Hepatocyte (in vitro differentiated cells): ENCODE results near the gene ATAD5. TPM values are rescaled to one million over a fixed set of nuclear protein-coding genes. Genes with fewer than 3 reads are reported as not detected.

Experiments
- DNase-seq: peaks from one replicate; pipeline ENCODE4 v3.0.0-alpha.2; 2016; ENCODE audit warnings: low spot score
- H2AFZ ChIP-seq: fragments of 200-600 bp; sonication (generic); 2 replicates; pipeline ENCODE4 v1.6.0; 2016; ENCODE audit warnings: antibody characterized with exemption, mild to moderate bottlenecking
- H3K27ac ChIP-seq: fragments of 200-600 bp; sonication (generic); 2 replicates; pipeline ENCODE4 v1.5.1; 2016; ENCODE audit warnings: mild to moderate bottlenecking
- H3K27me3 ChIP-seq: fragments of 200-600 bp; sonication (generic); 2 replicates; pipeline ENCODE4 v1.6.1; 2016
- H3K36me3 ChIP-seq: fragments of 200-600 bp; sonication (generic); replicated peaks from 2 replicates; pipeline ENCODE4 v1.5.1; 2016; ENCODE audit warnings: low read depth; ENCODE audit not compliant: insufficient read depth
- H3K4me1 ChIP-seq: fragments of 200-600 bp; sonication (generic); 2 replicates; pipeline ENCODE4 v1.5.1; 2016; ENCODE audit warnings: mild to moderate bottlenecking, moderate library complexity; ENCODE audit not compliant: insufficient read depth
- H3K4me2 ChIP-seq: fragments of 200-600 bp; sonication (generic); 2 replicates; pipeline ENCODE4 v1.6.0; 2016
- H3K4me3 ChIP-seq: fragments of 200-600 bp; sonication (generic); 2 replicates; pipeline ENCODE4 v1.5.1; 2016; ENCODE audit warnings: mild to moderate bottlenecking
- H3K79me2 ChIP-seq: fragments of 200-600 bp; sonication (generic); 2 replicates; pipeline ENCODE4 v1.6.0; 2017; ENCODE audit warnings: mild to moderate bottlenecking
- H3K9me2 ChIP-seq: fragments of 200-600 bp; sonication (generic); replicated peaks from 2 replicates; pipeline ENCODE4 v1.6.0; 2017; ENCODE audit warnings: mild to moderate bottlenecking; ENCODE audit not compliant: insufficient read depth
- H3K9me3 ChIP-seq: fragments of 200-600 bp; sonication (generic); 2 replicates; pipeline ENCODE4 v1.5.1; 2016; ENCODE audit warnings: low read depth, mild to moderate bottlenecking
- H4K20me1 ChIP-seq: fragments of 200-600 bp; sonication (generic); 2 replicates; pipeline ENCODE4 v1.6.0; 2016; ENCODE audit warnings: mild to moderate bottlenecking; ENCODE audit not compliant: insufficient read depth, poor library complexity, severe bottlenecking
- CTCF ChIP-seq: fragments of 200-600 bp; sonication (generic); IDR thresholded peaks from 2 replicates; pipeline ENCODE4 v1.5.1; 2016; ENCODE audit warnings: antibody characterized with exemption, mild to moderate bottlenecking; ENCODE audit not compliant: poor library complexity
- EZH2 ChIP-seq: fragments of 200-600 bp; sonication (generic); IDR thresholded peaks from 2 replicates; pipeline ENCODE4 v1.6.1; 2016; ENCODE audit warnings: antibody characterized with exemption, mild to moderate bottlenecking, borderline replicate concordance
- EZH2phosphoT487 ChIP-seq: fragments of 200-600 bp; sonication (generic); IDR thresholded peaks from one replicate; pipeline ENCODE4 v1.6.1; 2018; ENCODE audit warnings: antibody characterized with exemption, mild to moderate bottlenecking, low read depth, moderate library complexity; ENCODE audit not compliant: unreplicated experiment, severe bottlenecking
- WGBS: methylation state at CpG from one replicate; pipeline ENCODE4 v1.1.6; 2016; ENCODE audit warnings: low lambda C conversion rate; ENCODE audit errors: missing lambda C conversion rate; 5-methylcytosine and 5-hydroxymethylcytosine counted together
- polyA plus RNA-seq: library from polyadenylated mRNA; unstranded; fragments of >200 nt; fragmentation: Nextera tagmentation; extraction: Ambion mirVana; gene quantifications from 2 replicates; pipeline ENCODE4 v1.2.1, GENCODE V29; 2016
- total RNA-seq: library from RNA; depleted of rRNA; stranded (reverse); fragments of >200 nt; gene quantifications from 2 replicates; pipeline ENCODE4 v1.2.3, GENCODE V29; 2014

ATAD5 gene
- total and polyA plus RNA-seq, 2 experiments from 2014 or later, result 1.5 to 3.2 TPM

GRCh38 chr17:30848021-30848420 is 16.3 kb downstream of the ATAD5 start:
- no peak for TF ChIP-seq CTCF
- no peak for TF ChIP-seq EZH2phosphoT487
- no peak for TF ChIP-seq EZH2
- no peak overlapping the region for H2AFZ ChIP-seq
- H3K4me1 ChIP-seq, result no peaks in the 10 kb centered on the region
- H3K4me3 ChIP-seq, result no peak overlapping the region
- WGBS, result 99% methylated on average over 6 of the region's 6 CpGs
- H3K27me3 ChIP-seq, result no peaks in the 10 kb centered on the region
- no peaks in the 10 kb centered on the region for H3K9me3 ChIP-seq
- H3K36me3 ChIP-seq, result no peaks in the 10 kb centered on the region
- H3K9me2 ChIP-seq, result no peaks in the 10 kb centered on the region
- no peak for DNase-seq
- H3K4me2 ChIP-seq, result no peak overlapping the region
- no peaks in the 10 kb centered on the region for H4K20me1 ChIP-seq
- no peak overlapping the region for H3K27ac ChIP-seq
- H3K79me2 ChIP-seq, result no peaks in the 10 kb centered on the region

- WGBS, result 93% methylated on average over 3 of the region's 3 CpGs
- H3K4me3 ChIP-seq, result no peak overlapping the region
- no peak for DNase-seq
- no peak for TF ChIP-seq EZH2phosphoT487
- TF ChIP-seq CTCF, result no peak
- no peak for TF ChIP-seq EZH2
- H3K9me2 ChIP-seq, result no peaks in the 10 kb centered on the region
- no peaks in the 10 kb centered on the region for H3K79me2 ChIP-seq
- no peaks in the 10 kb centered on the region for H3K36me3 ChIP-seq
- H3K4me2 ChIP-seq, result no peak overlapping the region
- no peaks in the 10 kb centered on the region for H4K20me1 ChIP-seq
- H3K4me1 ChIP-seq, result no peaks in the 10 kb centered on the region
- no peaks in the 10 kb centered on the region for H3K9me3 ChIP-seq
- H3K27ac ChIP-seq, result no peak overlapping the region
- H2AFZ ChIP-seq, result no peak overlapping the region
- no peaks in the 10 kb centered on the region for H3K27me3 ChIP-seq
These were observed 22.4 kb downstream of the ATAD5 start for GRCh38 chr17:30854146-30854545.

- no peak for DNase-seq
- no peaks in the 10 kb centered on the region for H4K20me1 ChIP-seq
- H3K9me2 ChIP-seq, result no peaks in the 10 kb centered on the region
- H3K9me3 ChIP-seq, result no peaks in the 10 kb centered on the region
- H3K4me2 ChIP-seq, result no peak overlapping the region
- no peaks in the 10 kb centered on the region for H3K27me3 ChIP-seq
- TF ChIP-seq CTCF, result no peak
- no peak for TF ChIP-seq EZH2
- TF ChIP-seq EZH2phosphoT487, result no peak
- H2AFZ ChIP-seq, result no peak overlapping the region
- WGBS, result 93% methylated on average over 9 of the region's 9 CpGs
- no peaks in the 10 kb centered on the region for H3K4me1 ChIP-seq
- H3K4me3 ChIP-seq, result no peak overlapping the region
- no peaks in the 10 kb centered on the region for H3K79me2 ChIP-seq
- H3K27ac ChIP-seq, result no peak overlapping the region
- no peaks in the 10 kb centered on the region for H3K36me3 ChIP-seq
These were observed 26.9 kb downstream of the ATAD5 start for GRCh38 chr17:30858556-30859250.

GRCh38 chr17:30864636-30865035 is 32.9 kb downstream of the ATAD5 start:
- no peaks in the 10 kb centered on the region for H3K9me2 ChIP-seq
- no peak for TF ChIP-seq EZH2
- no peak for TF ChIP-seq EZH2phosphoT487
- no peak for TF ChIP-seq CTCF
- 95% methylated on average over 1 of the region's 1 CpG for WGBS
- H2AFZ ChIP-seq, result no peak overlapping the region
- no peaks in the 10 kb centered on the region for H3K4me1 ChIP-seq
- no peak overlapping the region for H3K4me2 ChIP-seq
- no peaks in the 10 kb centered on the region for H3K9me3 ChIP-seq
- H3K4me3 ChIP-seq, result no peak overlapping the region
- no peak for DNase-seq
- H3K79me2 ChIP-seq, result no peaks in the 10 kb centered on the region
- H3K27me3 ChIP-seq, result no peaks in the 10 kb centered on the region
- no peak overlapping the region for H3K27ac ChIP-seq
- H3K36me3 ChIP-seq, result no peaks in the 10 kb centered on the region
- H4K20me1 ChIP-seq, result no peaks in the 10 kb centered on the region
